H1 (cell line): Measurements from ENCODE around the gene CRYBG1. TPM values are rescaled to one million over a fixed set of nuclear protein-coding genes. Genes with fewer than 3 reads are reported as not detected.

ENCODE experiments used
- CTCF ChIA-PET: fragments of 300-600 bp; sonication (Branson Sonifier 250); formaldehyde crosslinking; loops from one replicate; lab custom pipeline; 2021; ENCODE audit not compliant: partially characterized antibody; lab: Charles Lee
- POLR2A ChIA-PET: fragments of 300-600 bp; sonication (Branson Sonifier 250); formaldehyde crosslinking; loops from one replicate; lab custom pipeline; 2021; ENCODE audit warnings: inconsistent platforms; ENCODE audit not compliant: partially characterized antibody; lab: Charles Lee
- DNase-seq, 2 experiments: peaks; one replicate each; pipeline versions ENCODE4 v3.0.0 to v3.0.0-alpha.2; 2010 to 2022; ENCODE audit warnings: low spot score in 2 of 2, low read depth in 1 of 2, mixed read lengths in 1 of 2
- FAIRE-seq: peaks from 2 replicates; lab custom pipeline; 2011; peaks lifted over from hg19 to GRCh38; lab: Jason Lieb, UNC
- H2AFZ ChIP-seq: 2 replicates; pipeline ENCODE4 v1.8.1; 2012; ENCODE audit warnings: low read length, inconsistent platforms
- H2AK5ac ChIP-seq: 2 replicates; pipeline ENCODE4 v1.6.1; 2013; ENCODE audit warnings: low read depth, low read length
- H2BK120ac ChIP-seq: replicated peaks from 2 replicates; pipeline ENCODE3; 2013; ENCODE audit warnings: low read depth, low read length, inconsistent platforms
- H2BK12ac ChIP-seq: 2 replicates; pipeline ENCODE4 v1.6.1; 2013; ENCODE audit warnings: low read depth, low read length
- H2BK15ac ChIP-seq: 2 replicates; pipeline ENCODE4 v1.6.1; 2013; ENCODE audit warnings: low read length
- H2BK20ac ChIP-seq: 2 replicates; pipeline ENCODE4 v1.6.1; 2013; ENCODE audit warnings: low read length
- H2BK5ac ChIP-seq: 2 replicates; pipeline ENCODE4 v1.6.1; 2013; ENCODE audit warnings: low read depth, low read length
- H3K14ac ChIP-seq: 2 replicates; pipeline ENCODE4 v1.6.1; 2013; ENCODE audit warnings: inconsistent platforms; ENCODE audit not compliant: insufficient read length
- H3K18ac ChIP-seq: 2 replicates; pipeline ENCODE4 v1.6.1; 2013; ENCODE audit warnings: low read length; ENCODE audit errors: extremely low read depth
- H3K23ac ChIP-seq: 2 replicates; pipeline ENCODE4 v1.6.1; 2013; ENCODE audit warnings: inconsistent platforms; ENCODE audit not compliant: insufficient read length
- H3K23me2 ChIP-seq: 2 replicates; pipeline ENCODE4 v1.6.1; 2013; ENCODE audit warnings: low read depth, low read length
- H3K27ac ChIP-seq: 2 replicates; pipeline ENCODE4 v1.6.1; 2011; ENCODE audit warnings: low read depth, low read length, inconsistent platforms
- H3K27me3 ChIP-seq, 4 experiments: replicated peaks in 1 of 4; 1 replicate in 1 of 4; 2 replicates in 3 of 4; pipeline versions ENCODE4 v1.6.1 to v1.8.1; 2011 to 2013; ENCODE audit warnings: low read length in 3 of 4, mild to moderate bottlenecking in 3 of 4, inconsistent platforms in 2 of 4, mixed read lengths in 2 of 4, moderate library complexity in 1 of 4; ENCODE audit not compliant: control insufficient read depth in 3 of 4, insufficient read depth in 3 of 4; ENCODE audit errors: extremely low read depth in 1 of 4
- H3K36me3 ChIP-seq, 4 experiments: 2 replicates each; pipeline versions ENCODE4 v1.6.1 to v1.8.1; 2011 to 2013; ENCODE audit warnings: mild to moderate bottlenecking in 4 of 4, low read length in 3 of 4, moderate library complexity in 2 of 4, control low read depth in 1 of 4, inconsistent platforms in 1 of 4; ENCODE audit not compliant: insufficient read depth in 4 of 4, control insufficient read depth in 2 of 4
- H3K4ac ChIP-seq: replicated peaks from 2 replicates; pipeline ENCODE3; 2013; ENCODE audit warnings: low read length, low read depth, mixed read lengths, inconsistent platforms; ENCODE audit not compliant: insufficient read length
- H3K4me1 ChIP-seq, 4 experiments: replicated peaks in 1 of 4; 1 replicate in 1 of 4; 2 replicates in 3 of 4; pipeline versions ENCODE4 v1.6.1 to v1.8.1; 2011 to 2013; ENCODE audit warnings: low read length in 3 of 4, inconsistent platforms in 2 of 4, mixed read lengths in 1 of 4; ENCODE audit not compliant: insufficient read depth in 4 of 4, control insufficient read depth in 3 of 4
- H3K4me2 ChIP-seq, 2 experiments: 2 replicates each; pipeline versions ENCODE4 v1.6.1 to v1.8.1; 2011 to 2013; ENCODE audit warnings: low read depth in 2 of 2, low read length in 2 of 2, control low read depth in 1 of 2, inconsistent platforms in 1 of 2, mild to moderate bottlenecking in 1 of 2; ENCODE audit not compliant: insufficient read depth in 1 of 2
- H3K4me3 ChIP-seq, 4 experiments: fragments of 200-600, 300-600 bp in 1 of 4; sonication (generic), shearing (Covaris generic), sonication (Bioruptor Twin) in 1 of 4; 2 replicates each; pipeline versions ENCODE4 v1.5.1 to v1.8.1; 2011 to 2016; ENCODE audit warnings: low read length in 4 of 4, low read depth in 3 of 4, control low read depth in 2 of 4, inconsistent platforms in 2 of 4, mild to moderate bottlenecking in 2 of 4, mixed read lengths in 1 of 4, moderate library complexity in 1 of 4; ENCODE audit not compliant: insufficient read depth in 2 of 4; ENCODE audit errors: extremely low read depth in 1 of 4
- H3K56ac ChIP-seq: replicated peaks from 2 replicates; pipeline ENCODE3; 2013; ENCODE audit warnings: low read depth, mild to moderate bottlenecking, mixed read lengths, low read length, inconsistent platforms; ENCODE audit not compliant: insufficient read length
- H3K79me1 ChIP-seq: 2 replicates; pipeline ENCODE4 v1.6.1; 2013; ENCODE audit warnings: low read depth, low read length, control low read depth
- H3K79me2 ChIP-seq, 2 experiments: 2 replicates each; pipeline versions ENCODE4 v1.6.1 to v1.8.1; 2012 to 2013; ENCODE audit warnings: low read length in 2 of 2, mild to moderate bottlenecking in 2 of 2, inconsistent platforms in 1 of 2; ENCODE audit not compliant: insufficient read depth in 2 of 2, control insufficient read depth in 1 of 2
- H3K9ac ChIP-seq, 4 experiments: replicated peaks in 1 of 4; 1 replicate in 1 of 4; 2 replicates in 3 of 4; pipeline versions ENCODE4 v1.6.1 to v1.8.1; 2011 to 2013; ENCODE audit warnings: low read depth in 3 of 4, low read length in 3 of 4, control low read depth in 2 of 4, mild to moderate bottlenecking in 2 of 4, moderate library complexity in 2 of 4, inconsistent platforms in 1 of 4; ENCODE audit errors: extremely low read depth in 1 of 4
- H3K9me3 ChIP-seq, 2 experiments: 2 replicates each; pipeline versions ENCODE4 v1.6.1 to v1.8.1; 2012 to 2013; ENCODE audit warnings: mild to moderate bottlenecking in 2 of 2, moderate library complexity in 2 of 2, control low read depth in 1 of 2, inconsistent platforms in 1 of 2, low read depth in 1 of 2, low read length in 1 of 2, mixed read lengths in 1 of 2; ENCODE audit not compliant: insufficient read depth in 2 of 2
- H4K20me1 ChIP-seq, 2 experiments: replicated peaks in 1 of 2; 2 replicates each; pipeline versions ENCODE3 to v1.8.1; 2011 to 2013; ENCODE audit warnings: inconsistent platforms in 2 of 2, low read length in 2 of 2, mild to moderate bottlenecking in 1 of 2; ENCODE audit not compliant: insufficient read depth in 2 of 2, control insufficient read depth in 1 of 2
- H4K5ac ChIP-seq: 2 replicates; pipeline ENCODE4 v1.6.1; 2013; ENCODE audit warnings: low read length, low read depth, mixed read lengths, inconsistent platforms; ENCODE audit not compliant: insufficient read length
- H4K8ac ChIP-seq: 2 replicates; pipeline ENCODE4 v1.8.0; 2013; ENCODE audit warnings: mild to moderate bottlenecking, moderate library complexity, low read length, inconsistent platforms; ENCODE audit not compliant: insufficient read depth; ENCODE audit errors: extremely low read depth
- H4K91ac ChIP-seq: replicated peaks from 2 replicates; pipeline ENCODE3; 2013; ENCODE audit warnings: low read length, mixed read lengths, inconsistent platforms; ENCODE audit not compliant: insufficient read length
- EZH2 ChIP-seq: fragments of 200-600 bp; sonication (generic); IDR thresholded peaks from 2 replicates; pipeline ENCODE4 v1.7.1; 2012; ENCODE audit warnings: low read depth, mild to moderate bottlenecking, moderate library complexity, low read length, inconsistent platforms; ENCODE audit not compliant: severe bottlenecking
- HDAC6 ChIP-seq: IDR thresholded peaks from one replicate; pipeline ENCODE4 v1.7.1; 2012; ENCODE audit warnings: low read depth, mild to moderate bottlenecking, inconsistent platforms, low read length, moderate library complexity
- JUN ChIP-seq: IDR thresholded peaks from 2 replicates; pipeline ENCODE4 v1.6.1; 2011; ENCODE audit warnings: low read depth, mild to moderate bottlenecking, improper control_type of control experiment, low read length
- NRF1 ChIP-seq: IDR thresholded peaks from 2 replicates; pipeline ENCODE4 v1.6.1; 2011; ENCODE audit warnings: mild to moderate bottlenecking, low read depth, low read length, improper control_type of control experiment
- RAD21 ChIP-seq, 2 experiments: IDR thresholded peaks in 1 of 2; conservative IDR thresholded peaks in 1 of 2; 2 replicates each; pipeline ENCODE4 v1.6.1; 2011; ENCODE audit warnings: low read depth in 2 of 2, low read length in 2 of 2, improper control_type of control experiment in 1 of 2, inconsistent platforms in 1 of 2, mild to moderate bottlenecking in 1 of 2, moderate library complexity in 1 of 2
- RBBP5 ChIP-seq: IDR thresholded peaks from 2 replicates; pipeline ENCODE4 v1.7.1; 2012; ENCODE audit warnings: low read depth, mild to moderate bottlenecking, inconsistent platforms, low read length, moderate library complexity, borderline replicate concordance
- SUZ12 ChIP-seq: fragments of 200-600 bp; sonication (generic); IDR thresholded peaks from 2 replicates; pipeline ENCODE4 v1.6.1; 2012; ENCODE audit warnings: mild to moderate bottlenecking, inconsistent platforms, low read length, moderate library complexity, mixed read lengths
- TCF12 ChIP-seq: IDR thresholded peaks from 2 replicates; pipeline ENCODE4 v1.6.1; 2011; ENCODE audit warnings: low read depth, mild to moderate bottlenecking, low read length
- WGBS, 2 experiments: shearing (Covaris generic) in 1 of 2; methylation state at CpG; one replicate each; pipeline versions ENCODE4 v1.1.6 to v1.1.7; 2013 to 2015; ENCODE audit warnings: low lambda C conversion rate in 2 of 2, mixed read lengths in 2 of 2, inconsistent platforms in 1 of 2, low coverage in 1 of 2, missing lambda C conversion rate in 1 of 2; ENCODE audit not compliant: insufficient replicate concordance in 2 of 2, insufficient coverage in 1 of 2, insufficient read length in 1 of 2; ENCODE audit errors: extremely low coverage in 1 of 2, missing lambda C conversion rate in 1 of 2; 5-methylcytosine and 5-hydroxymethylcytosine counted together
- polyA plus RNA-seq, 7 experiments: library from polyadenylated mRNA; depleted of rRNA in 3 of 7; stranded (reverse) in 5 of 7; unstranded in 2 of 7; fragments of >200 nt in 5 of 7; fragments of 200-250 nt in 2 of 7; gene quantifications; 1 replicate in 5 of 7; 2 replicates in 1 of 7; 4 replicates in 1 of 7; pipeline versions ENCODE4 v1.2.1 to v1.2.3, GENCODE V29; 2011 to 2013; ENCODE audit warnings: missing spikeins in 2 of 7, mixed read lengths in 2 of 7
- total RNA-seq: library from RNA; stranded (reverse); fragmentation: NEBNext Ultra II Directional; extraction: Animal tissue kit (Norgen Biotek cat#: 25700); gene quantifications from 2 replicates; pipeline ENCODE4 v1.2.1, GENCODE V29; 2021
- TF ChIP-seq, protein P1 (sequence below): IDR thresholded peaks from 2 replicates; pipeline ENCODE4 v1.6.1; 2011; ENCODE audit warnings: low read depth, mild to moderate bottlenecking, low read length; ENCODE audit not compliant: insufficient read depth
- TF ChIP-seq, protein P2 (sequence below): IDR thresholded peaks from 2 replicates; pipeline ENCODE4 v1.6.1; 2012; ENCODE audit warnings: inconsistent platforms
- TF ChIP-seq, protein P3 (sequence below): IDR thresholded peaks from 2 replicates; pipeline ENCODE4 v1.6.1; 2012; ENCODE audit warnings: low read length, inconsistent platforms

The CRYBG1 gene
- total and polyA plus RNA-seq, 2 of the 8 experiments (the other 6 are each of a cell fraction or from before 2014, with no cell fraction given) = 2.2 to 11.6 TPM

DNA sequence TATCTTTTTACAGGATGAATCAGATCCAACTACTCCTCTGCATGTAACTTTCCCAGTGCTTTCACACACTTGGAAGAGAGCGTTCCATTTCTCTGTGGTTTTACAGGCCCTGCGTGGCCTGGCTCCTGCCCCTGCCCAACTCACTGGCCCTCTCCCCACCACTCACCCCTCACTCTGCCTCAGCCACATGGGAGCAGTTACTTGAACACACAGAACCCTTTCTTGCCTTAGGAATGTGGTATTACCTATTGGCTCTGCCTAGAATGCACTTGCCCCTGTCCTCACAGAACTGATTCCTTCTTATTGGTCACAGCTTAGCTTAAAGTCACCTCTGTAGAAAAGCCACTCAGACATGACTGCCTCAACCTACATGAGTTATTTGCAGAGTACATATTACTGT lies 108.4 kb downstream of the CRYBG1 start:
- no peak overlapping the region for H2BK5ac ChIP-seq
- H4K20me1 ChIP-seq = no peaks in the 10 kb centered on the region
- no peak for TF ChIP-seq JUN
- TF ChIP-seq RAD21 (IDR thresholded peaks at IDR 0.05 in 1 of 2, conservative IDR thresholded peaks at IDR 0.05 in 1 of 2; ENCODE audit: low read depth in 2 of 2, low read length in 2 of 2) = no peak
- TF ChIP-seq SUZ12 = no peak
- TF ChIP-seq, protein P1, sequence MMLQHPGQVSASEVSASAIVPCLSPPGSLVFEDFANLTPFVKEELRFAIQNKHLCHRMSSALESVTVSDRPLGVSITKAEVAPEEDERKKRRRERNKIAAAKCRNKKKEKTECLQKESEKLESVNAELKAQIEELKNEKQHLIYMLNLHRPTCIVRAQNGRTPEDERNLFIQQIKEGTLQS = no peak
- TF ChIP-seq, protein P2, sequence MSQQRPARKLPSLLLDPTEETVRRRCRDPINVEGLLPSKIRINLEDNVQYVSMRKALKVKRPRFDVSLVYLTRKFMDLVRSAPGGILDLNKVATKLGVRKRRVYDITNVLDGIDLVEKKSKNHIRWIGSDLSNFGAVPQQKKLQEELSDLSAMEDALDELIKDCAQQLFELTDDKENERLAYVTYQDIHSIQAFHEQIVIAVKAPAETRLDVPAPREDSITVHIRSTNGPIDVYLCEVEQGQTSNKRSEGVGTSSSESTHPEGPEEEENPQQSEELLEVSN = no peak
- no peak for TF ChIP-seq RBBP5
- TF ChIP-seq TCF12 = no peak
- no peak for TF ChIP-seq EZH2
- TF ChIP-seq HDAC6 = no peak
- TF ChIP-seq, protein P3, sequence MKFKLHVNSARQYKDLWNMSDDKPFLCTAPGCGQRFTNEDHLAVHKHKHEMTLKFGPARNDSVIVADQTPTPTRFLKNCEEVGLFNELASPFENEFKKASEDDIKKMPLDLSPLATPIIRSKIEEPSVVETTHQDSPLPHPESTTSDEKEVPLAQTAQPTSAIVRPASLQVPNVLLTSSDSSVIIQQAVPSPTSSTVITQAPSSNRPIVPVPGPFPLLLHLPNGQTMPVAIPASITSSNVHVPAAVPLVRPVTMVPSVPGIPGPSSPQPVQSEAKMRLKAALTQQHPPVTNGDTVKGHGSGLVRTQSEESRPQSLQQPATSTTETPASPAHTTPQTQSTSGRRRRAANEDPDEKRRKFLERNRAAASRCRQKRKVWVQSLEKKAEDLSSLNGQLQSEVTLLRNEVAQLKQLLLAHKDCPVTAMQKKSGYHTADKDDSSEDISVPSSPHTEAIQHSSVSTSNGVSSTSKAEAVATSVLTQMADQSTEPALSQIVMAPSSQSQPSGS = no peak
- no peak for TF ChIP-seq NRF1
- H4K8ac ChIP-seq = no peak overlapping the region
- H3K9me3 ChIP-seq = no peaks in the 10 kb centered on the region
- H3K4ac ChIP-seq = no peak overlapping the region
- H3K23me2 ChIP-seq = no peaks in the 10 kb centered on the region
- H2BK120ac ChIP-seq = no peak overlapping the region
- no peak overlapping the region for H3K56ac ChIP-seq
- no peak for DNase-seq
- no peaks in the 10 kb centered on the region for H3K36me3 ChIP-seq
- H3K4me1 ChIP-seq = 0 out of 7 replicates have a peak, but pooled peaks cover 0 to 2% (median 0%) of the 10 kb centered on the region in 4 experiments
- FAIRE-seq = no peak
- H3K27ac ChIP-seq = no peak overlapping the region
- no peak overlapping the region for H2AFZ ChIP-seq
- no peak overlapping the region for H2BK12ac ChIP-seq
- no peak overlapping the region for H2BK15ac ChIP-seq
- 66% methylated on average over 2 of the region's 2 CpGs; no CpG with 5 or more reads in 1 of the 2 experiments for WGBS, 2 experiments
- no peaks in the 10 kb centered on the region for H3K27me3 ChIP-seq
- POLR2A ChIA-PET = no interaction called here
- CTCF ChIA-PET = no interaction called here
- no peak overlapping the region for H3K18ac ChIP-seq
- no peak overlapping the region for H3K9ac ChIP-seq
- H4K91ac ChIP-seq = no peak overlapping the region
- no peak overlapping the region for H3K4me2 ChIP-seq
- H3K14ac ChIP-seq = no peak overlapping the region
- H3K79me2 ChIP-seq = no peaks in the 10 kb centered on the region
- H2AK5ac ChIP-seq = no peak overlapping the region
- H3K4me3 ChIP-seq = no peak overlapping the region
- H3K79me1 ChIP-seq = no peaks in the 10 kb centered on the region
- no peak overlapping the region for H2BK20ac ChIP-seq
- no peak overlapping the region for H4K5ac ChIP-seq
- no peak overlapping the region for H3K23ac ChIP-seq
